Measurements from ENCODE around the gene PFKFB4. TPM values are rescaled to one million over a fixed set of nuclear protein-coding genes. Genes with fewer than 3 reads are reported as not detected.

Gene PFKFB4
- total RNA-seq, 4 donors from 2014 or later = 1.6 to 8.8 (median 2.5) TPM

DNA sequence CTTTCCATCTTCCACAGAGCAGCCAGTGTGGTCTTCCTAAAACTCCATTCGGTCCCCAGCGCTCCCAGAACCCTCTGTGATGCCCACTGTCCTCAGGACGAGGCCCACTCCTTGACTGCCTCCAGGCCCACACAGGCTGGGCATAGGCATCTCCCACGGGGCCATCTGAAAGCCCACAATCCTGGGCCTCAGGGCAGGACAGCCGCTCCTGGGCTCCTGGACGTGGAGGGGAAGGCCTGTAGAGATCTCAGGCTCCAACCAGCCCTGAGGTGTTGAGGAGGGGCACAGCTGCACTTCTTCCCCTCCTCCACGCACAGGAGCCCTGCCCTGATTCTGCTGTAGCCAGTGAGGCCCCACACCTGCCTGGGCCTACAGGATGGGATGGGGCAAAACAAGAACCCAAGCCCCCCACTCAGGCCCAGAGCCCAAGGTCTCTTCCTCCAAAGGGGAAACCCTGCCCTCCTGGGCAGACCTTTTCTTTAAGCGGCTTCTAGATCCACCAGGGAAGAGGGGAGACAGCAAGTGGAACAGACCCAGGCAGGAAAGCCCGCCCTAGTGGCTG, 78.6 kb downstream of the PFKFB4 start:
- TF ChIP-seq, protein P1, sequence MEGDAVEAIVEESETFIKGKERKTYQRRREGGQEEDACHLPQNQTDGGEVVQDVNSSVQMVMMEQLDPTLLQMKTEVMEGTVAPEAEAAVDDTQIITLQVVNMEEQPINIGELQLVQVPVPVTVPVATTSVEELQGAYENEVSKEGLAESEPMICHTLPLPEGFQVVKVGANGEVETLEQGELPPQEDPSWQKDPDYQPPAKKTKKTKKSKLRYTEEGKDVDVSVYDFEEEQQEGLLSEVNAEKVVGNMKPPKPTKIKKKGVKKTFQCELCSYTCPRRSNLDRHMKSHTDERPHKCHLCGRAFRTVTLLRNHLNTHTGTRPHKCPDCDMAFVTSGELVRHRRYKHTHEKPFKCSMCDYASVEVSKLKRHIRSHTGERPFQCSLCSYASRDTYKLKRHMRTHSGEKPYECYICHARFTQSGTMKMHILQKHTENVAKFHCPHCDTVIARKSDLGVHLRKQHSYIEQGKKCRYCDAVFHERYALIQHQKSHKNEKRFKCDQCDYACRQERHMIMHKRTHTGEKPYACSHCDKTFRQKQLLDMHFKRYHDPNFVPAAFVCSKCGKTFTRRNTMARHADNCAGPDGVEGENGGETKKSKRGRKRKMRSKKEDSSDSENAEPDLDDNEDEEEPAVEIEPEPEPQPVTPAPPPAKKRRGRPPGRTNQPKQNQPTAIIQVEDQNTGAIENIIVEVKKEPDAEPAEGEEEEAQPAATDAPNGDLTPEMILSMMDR (IDR thresholded peaks at IDR 0.05; ENCODE audit: low read depth) = no peak

DNA sequence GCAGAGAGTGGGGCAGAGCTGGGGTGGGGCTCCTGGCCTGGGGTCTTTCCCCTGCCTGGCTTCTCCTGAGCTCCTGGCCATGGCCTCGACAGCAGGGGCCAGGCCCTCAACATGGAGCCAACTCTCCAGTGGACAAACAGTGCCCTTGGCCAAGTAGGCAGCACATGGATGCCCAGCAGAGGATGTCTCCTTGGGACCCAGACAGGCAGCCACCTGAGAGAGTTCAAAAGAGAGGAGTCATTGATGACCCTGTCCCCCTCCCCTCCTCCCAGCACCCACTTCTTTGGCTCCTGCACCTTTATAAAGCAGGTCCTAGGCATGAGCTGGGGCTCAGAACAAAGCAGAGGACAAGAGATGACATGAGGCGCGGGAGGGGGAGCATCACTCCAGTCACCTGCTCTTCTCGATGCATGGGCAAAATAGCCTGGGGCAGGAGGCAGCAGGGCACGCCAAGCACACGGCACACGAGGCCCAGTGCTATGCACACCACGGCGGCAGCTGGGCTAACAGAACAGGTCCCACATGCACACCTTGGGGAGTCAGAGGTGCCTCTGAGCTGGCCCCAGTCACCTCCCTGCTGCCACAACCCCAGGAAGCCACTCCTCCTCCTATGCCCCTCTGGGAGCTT, 80.1 kb downstream of the PFKFB4 start:
- TF ChIP-seq, protein P1 (IDR thresholded peaks at IDR 0.05; ENCODE audit: low read depth) = no peak

DNA sequence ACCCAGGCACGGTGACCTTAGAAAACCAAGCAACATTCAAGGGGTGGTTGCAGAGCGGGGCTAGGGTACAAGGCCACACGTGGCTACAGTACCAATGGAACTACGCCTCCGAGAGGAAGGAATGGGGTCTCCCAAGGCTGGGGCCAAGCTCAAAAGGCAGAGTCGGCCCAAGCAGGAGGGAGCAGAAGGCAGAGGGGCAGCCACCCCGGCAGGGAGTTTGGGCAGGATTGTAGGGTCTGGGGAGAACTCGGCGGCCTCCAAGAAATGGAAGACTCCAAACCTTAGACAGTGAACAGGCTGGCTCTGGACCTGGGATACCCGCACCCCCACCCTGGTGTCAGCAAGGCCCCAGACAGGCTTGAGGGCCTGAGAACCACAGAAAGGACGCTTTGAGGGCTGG, 81.4 kb downstream of the PFKFB4 start:
- TF ChIP-seq, protein P1 (IDR thresholded peaks at IDR 0.05; ENCODE audit: low read depth) = no peak

DNA sequence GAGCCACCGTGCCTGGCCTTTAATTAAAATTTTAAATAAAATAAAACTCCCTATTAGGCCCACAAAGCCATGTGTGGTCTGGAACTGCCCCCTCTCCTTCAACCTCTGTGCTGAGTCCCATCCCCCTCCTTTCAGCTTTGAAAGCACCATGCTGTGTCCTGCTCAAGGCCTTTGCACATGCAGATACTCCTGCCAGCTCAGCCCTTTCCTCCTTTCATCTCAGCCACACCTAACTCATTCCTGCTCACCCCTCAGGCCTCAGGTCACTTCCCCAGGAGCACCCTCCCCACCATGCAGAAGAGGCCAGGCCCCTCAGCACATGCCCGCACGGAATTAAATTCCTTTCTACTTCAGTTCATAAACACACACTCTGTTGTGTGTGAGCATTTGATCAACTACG, 82.0 kb downstream of the PFKFB4 start:
- TF ChIP-seq, protein P1 (IDR thresholded peaks at IDR 0.05; ENCODE audit: low read depth) = no peak

DNA sequence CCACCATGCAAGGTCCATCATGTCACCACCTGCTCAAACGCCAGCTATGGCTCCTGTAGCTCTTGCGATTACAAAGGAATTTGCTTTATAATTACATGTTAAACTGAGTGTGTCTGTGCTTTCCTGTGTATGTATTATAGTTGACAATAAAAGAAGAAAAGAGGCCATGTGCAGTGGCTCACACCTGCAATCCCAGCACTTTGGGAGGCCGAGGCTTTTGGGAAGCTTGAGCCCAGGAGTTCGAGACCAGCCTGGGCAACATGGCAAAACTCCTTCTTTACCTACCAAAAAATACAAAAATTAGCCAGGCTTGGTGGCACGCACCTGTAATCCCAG, 83.0 kb downstream of the PFKFB4 start:
- TF ChIP-seq, protein P1 (IDR thresholded peaks at IDR 0.05; ENCODE audit: low read depth) = no peak

DNA sequence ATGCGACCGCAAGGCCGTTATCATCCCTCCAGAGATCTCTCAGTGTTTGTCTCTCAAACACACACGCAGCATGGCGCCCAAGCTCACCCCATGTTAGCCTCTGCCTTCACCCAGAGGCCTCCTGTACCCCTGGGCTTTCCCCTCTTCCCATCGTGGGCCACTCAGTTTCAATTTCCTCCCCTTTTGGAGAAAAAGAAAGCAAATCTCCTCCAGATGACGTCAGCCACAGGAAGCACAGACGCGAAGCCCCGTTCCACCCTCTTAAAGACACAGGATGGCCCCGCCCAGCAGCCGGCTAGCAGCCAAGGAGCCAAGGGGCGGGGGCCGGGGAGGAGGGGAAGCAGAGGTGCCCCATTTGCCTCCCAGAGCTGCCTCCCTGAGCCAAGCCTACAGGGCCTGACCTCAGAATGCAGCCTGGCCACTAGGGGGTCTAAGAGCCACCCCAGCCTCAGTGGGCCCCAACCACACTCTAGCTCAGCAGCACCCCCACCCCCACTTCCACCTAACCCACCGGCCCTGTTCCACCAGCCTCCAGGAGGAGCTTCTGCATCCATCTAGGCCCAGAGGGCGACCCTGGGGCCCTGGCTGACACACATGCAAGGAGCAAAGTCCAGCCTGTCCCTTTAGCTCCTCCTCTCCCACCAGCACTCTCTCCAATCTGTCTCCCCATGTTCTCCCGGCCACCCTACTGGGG, 83.5 kb downstream of the PFKFB4 start:
- TF ChIP-seq, protein P1 (IDR thresholded peaks at IDR 0.05; ENCODE audit: low read depth) = no peak

DNA sequence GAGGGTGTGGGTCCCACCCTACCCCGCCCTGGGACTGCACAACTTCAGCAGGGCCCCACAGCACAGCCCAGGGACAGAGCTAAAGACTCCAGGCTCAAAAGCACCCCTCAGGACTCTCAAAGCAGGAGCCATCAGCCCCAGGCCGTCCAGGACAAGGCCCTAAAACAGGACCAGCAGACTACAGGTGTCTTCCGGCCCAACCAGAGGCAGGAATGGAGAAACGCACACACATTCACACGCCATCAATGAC, 84.0 kb downstream of the PFKFB4 start:
- TF ChIP-seq, protein P1 (IDR thresholded peaks at IDR 0.05; ENCODE audit: low read depth) = no peak
